ENCODE results near the gene FAM149B1. TPM values are rescaled to one million over a fixed set of nuclear protein-coding genes. Genes with fewer than 3 reads are reported as not detected.

The FAM149B1 gene
- total RNA-seq, 2 donors from 2014 or later, result 4.9 to 17.1 TPM

GRCh38 chr10:73183667-73184281 is 15.9 kb downstream of the FAM149B1 start:
- no peaks in the 10 kb centered on the region for H3K9me3 ChIP-seq
- H3K4me3 ChIP-seq, result no peak overlapping the region
- intact Hi-C loops (cut with DNase I), result no loop called here
- TF ChIP-seq CTCF (IDR thresholded peaks at IDR 0.05), result no peak
- no peak for TF ChIP-seq POLR2A (IDR thresholded peaks at IDR 0.05)
- no peak for ATAC-seq
- no peak for DNase-seq
- 81 to 82% methylated on average over 3 of the region's 3 CpGs for WGBS, 2 donors
- H3K36me3 ChIP-seq (replicated peaks in 1 of 2; ENCODE audit: insufficient read depth in 1 of 2, low read depth in 2 of 2), result no peaks in the 10 kb centered on the region
- no peak overlapping the region for H3K27ac ChIP-seq
- H3K27me3 ChIP-seq, result no peaks in the 10 kb centered on the region
- H3K4me1 ChIP-seq, result no peaks in the 10 kb centered on the region

GRCh38 chr10:73186266-73186665 is 18.3 kb downstream of the FAM149B1 start:
- ATAC-seq (no peak), DNase-seq (no peak)
- Histone ChIP-seq H3K4me1 (no peaks in the 10 kb centered on the region), H3K4me3 (no peak overlapping the region), H3K27me3 (no peaks in the 10 kb centered on the region), H3K36me3 (replicated peaks in 1 of 2; ENCODE audit: insufficient read depth in 1 of 2, low read depth in 2 of 2) (no peaks in the 10 kb centered on the region), H3K9me3 (no peaks in the 10 kb centered on the region), H3K27ac (no peak overlapping the region)
- TF ChIP-seq POLR2A (IDR thresholded peaks at IDR 0.05) (no peak), CTCF (IDR thresholded peaks at IDR 0.05) (no peak)
- WGBS, 2 donors, result 66 to 94% methylated on average over 1 of the region's 1 CpG
- intact Hi-C loops (cut with DNase I), result no loop called here

- H3K9me3 ChIP-seq, result no peaks in the 10 kb centered on the region
- no peak for TF ChIP-seq POLR2A (IDR thresholded peaks at IDR 0.05)
- no peak for TF ChIP-seq CTCF (IDR thresholded peaks at IDR 0.05)
- H3K27me3 ChIP-seq, result no peaks in the 10 kb centered on the region
- no peak overlapping the region for H3K27ac ChIP-seq
- intact Hi-C loops (cut with DNase I), result no loop called here
- no peak overlapping the region for H3K4me3 ChIP-seq
- DNase-seq (no peak), ATAC-seq (no peak)
- no peaks in the 10 kb centered on the region for H3K36me3 ChIP-seq (replicated peaks in 1 of 2; ENCODE audit: insufficient read depth in 1 of 2, low read depth in 2 of 2)
- 93 to 97% methylated on average over 5 of the region's 5 CpGs for WGBS, 2 donors
- H3K4me1 ChIP-seq, result no peaks in the 10 kb centered on the region
Observed at GRCh38 chr10:73190188-73190587, 22.3 kb downstream of the FAM149B1 start.

- Histone ChIP-seq H3K27me3 (no peaks in the 10 kb centered on the region), H3K9me3 (no peaks in the 10 kb centered on the region), H3K27ac (no peak overlapping the region), H3K4me1 (no peaks in the 10 kb centered on the region), H3K4me3 (no peak overlapping the region), H3K36me3 (replicated peaks in 1 of 2; ENCODE audit: insufficient read depth in 1 of 2, low read depth in 2 of 2) (peaks cover 0 to 3% of the 10 kb centered on the region in 2 donors)
- 90% methylated on average over 3 of the region's 3 CpGs for WGBS, 2 donors
- DNase-seq (no peak), ATAC-seq (no peak)
- TF ChIP-seq POLR2A (IDR thresholded peaks at IDR 0.05), result no peak
- no peak for TF ChIP-seq CTCF (IDR thresholded peaks at IDR 0.05)
- intact Hi-C loops (cut with DNase I), result no loop called here
Observed at GRCh38 chr10:73205081-73205480, 37.2 kb downstream of the FAM149B1 start.

GRCh38 chr10:73205890-73206289 is 38.0 kb downstream of the FAM149B1 start:
- H3K9me3 ChIP-seq, result no peaks in the 10 kb centered on the region
- TF ChIP-seq CTCF (IDR thresholded peaks at IDR 0.05) (no peak), POLR2A (IDR thresholded peaks at IDR 0.05) (no peak)
- H3K4me3 ChIP-seq, result no peak overlapping the region
- peaks cover 0 to 4% of the 10 kb centered on the region in 2 donors for H3K36me3 ChIP-seq (replicated peaks in 1 of 2; ENCODE audit: insufficient read depth in 1 of 2, low read depth in 2 of 2)
- intact Hi-C loops (cut with DNase I), result no loop called here
- ATAC-seq (no peak), DNase-seq (no peak)
- H3K27me3 ChIP-seq, result no peaks in the 10 kb centered on the region
- H3K27ac ChIP-seq, result no peak overlapping the region
- no peaks in the 10 kb centered on the region for H3K4me1 ChIP-seq
- WGBS, 2 donors, result 85 to 96% methylated on average over 1 of the region's 1 CpG
